ENCODE measurements around the gene GRIK2. TPM values are rescaled to one million over a fixed set of nuclear protein-coding genes. Genes with fewer than 3 reads are reported as not detected.

GRIK2 gene
- total and polyA plus RNA-seq, 2 of the 4 experiments (the other 2 are of a cell fraction) = 8.2 to 15.2 TPM

DNA sequence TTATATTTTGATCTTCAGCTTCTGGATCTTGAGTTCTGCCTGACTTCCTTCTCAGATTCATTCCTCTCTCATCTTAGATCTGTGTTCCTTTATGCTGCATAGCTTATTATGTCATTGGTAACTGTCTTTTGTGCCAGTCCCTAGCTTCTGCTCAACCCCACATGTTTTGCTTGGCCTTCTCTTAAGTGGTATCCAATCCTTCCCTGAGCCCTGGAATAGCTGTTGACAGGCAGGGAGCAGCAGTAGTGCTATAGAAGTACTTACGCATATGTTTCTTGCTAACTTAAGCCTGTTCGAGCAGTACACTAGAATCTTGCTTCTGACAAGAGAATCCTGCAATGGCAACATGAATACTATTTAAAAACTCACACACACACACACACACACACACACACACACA lies 13.6 kb upstream of the GRIK2 start:
- Histone ChIP-seq H4K91ac (ENCODE audit: insufficient read depth, low read depth, low read length) (no peak overlapping the region), H3K4me1 (ENCODE audit: control insufficient read depth, insufficient read depth, low read length) (no peaks in the 10 kb centered on the region), H3K23ac (ENCODE audit: low read depth, low read length) (no peak overlapping the region), H3K4me3 (ENCODE audit: insufficient read depth, low read depth, low read length) (no peak overlapping the region), H3K4me2 (ENCODE audit: low read depth, low read length) (no peak overlapping the region), H3K27ac (ENCODE audit: insufficient read depth, low read length) (no peak overlapping the region), H4K5ac (ENCODE audit: low read depth, low read length) (no peak overlapping the region), H3K79me1 (ENCODE audit: low read depth in 1 of 2, low read length in 2 of 2) (no peaks in the 10 kb centered on the region), H3K14ac (replicated peaks; ENCODE audit: low read depth, low read length) (no peak overlapping the region), H3K18ac (ENCODE audit: low read depth, low read length) (no peak overlapping the region), H4K20me1 (ENCODE audit: insufficient read depth, low read length) (no peaks in the 10 kb centered on the region), H4K8ac (ENCODE audit: low read depth in 2 of 2, low read length in 2 of 2) (no peak overlapping the region), H3K9me1 (ENCODE audit: insufficient read depth, low read length) (no peaks in the 10 kb centered on the region), H3K9ac (ENCODE audit: low read depth, low read length) (no peak overlapping the region), H3K56ac (ENCODE audit: extremely low read depth, insufficient read depth, low read length) (no peak overlapping the region), H3K9me3 (ENCODE audit: control insufficient read depth, insufficient read depth, low read length) (no peaks in the 10 kb centered on the region), H2AK5ac (ENCODE audit: low read depth, low read length) (no peak overlapping the region), H2BK20ac (ENCODE audit: low read depth, low read length) (no peak overlapping the region), H2AK9ac (replicated peaks; ENCODE audit: low read depth, low read length, poor library complexity) (no peak overlapping the region), H2AFZ (replicated peaks; ENCODE audit: low read length, poor library complexity) (no peak overlapping the region), H3K4ac (ENCODE audit: low read depth, low read length) (no peak overlapping the region), H3K36me3 (ENCODE audit: control insufficient read depth, insufficient read depth, low read length) (no peaks in the 10 kb centered on the region), H2BK15ac (ENCODE audit: low read depth, low read length) (no peak overlapping the region), H2BK120ac (ENCODE audit: low read depth, low read length) (no peak overlapping the region), H3K27me3 (ENCODE audit: control insufficient read depth, insufficient read depth, low read length) (no peaks in the 10 kb centered on the region), H2BK5ac (ENCODE audit: low read depth, low read length, poor library complexity, severe bottlenecking) (no peak overlapping the region)
- CTCF ChIA-PET = interaction anchor here (0.6 kb wide), 1 partner anchor 556 kb away, joined by 4 read pairs; no protein-coding TSS in a partner anchor
- WGBS, 2 experiments (ENCODE audit: extremely low coverage in 2 of 2, insufficient read length in 1 of 2) = no CpG with 5 or more reads among the region's 2 CpGs
- ATAC-seq (ENCODE audit: low read depth) (no peak), DNase-seq (no peak)
- in situ Hi-C loops (cut with MboI; ENCODE audit: low sequenced_read_pairs) = no loop called here
- intact Hi-C loops (cut with micrococcal nuclease) = loop anchor here (10.0 kb wide), 1 partner anchor 495 kb away; the partner anchor contains the start of gene ASCC3
- POLR2A ChIA-PET (ENCODE audit: unreplicated experiment) = no interaction called here
- no TSS peak for BruUV-seq (replicated peaks)
- TF ChIP-seq, protein P1, sequence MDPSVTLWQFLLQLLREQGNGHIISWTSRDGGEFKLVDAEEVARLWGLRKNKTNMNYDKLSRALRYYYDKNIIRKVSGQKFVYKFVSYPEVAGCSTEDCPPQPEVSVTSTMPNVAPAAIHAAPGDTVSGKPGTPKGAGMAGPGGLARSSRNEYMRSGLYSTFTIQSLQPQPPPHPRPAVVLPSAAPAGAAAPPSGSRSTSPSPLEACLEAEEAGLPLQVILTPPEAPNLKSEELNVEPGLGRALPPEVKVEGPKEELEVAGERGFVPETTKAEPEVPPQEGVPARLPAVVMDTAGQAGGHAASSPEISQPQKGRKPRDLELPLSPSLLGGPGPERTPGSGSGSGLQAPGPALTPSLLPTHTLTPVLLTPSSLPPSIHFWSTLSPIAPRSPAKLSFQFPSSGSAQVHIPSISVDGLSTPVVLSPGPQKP (IDR thresholded peaks at IDR 0.05; ENCODE audit: borderline replicate concordance, low read depth, low read length) = no peak
- TF ChIP-seq SMC3 (IDR thresholded peaks at IDR 0.05; ENCODE audit: low read depth, low read length) (no peak), POLR2A (IDR thresholded peaks at IDR 0.05; ENCODE audit: low read depth, low read length) (no peak)
- TF ChIP-seq, protein P2, sequence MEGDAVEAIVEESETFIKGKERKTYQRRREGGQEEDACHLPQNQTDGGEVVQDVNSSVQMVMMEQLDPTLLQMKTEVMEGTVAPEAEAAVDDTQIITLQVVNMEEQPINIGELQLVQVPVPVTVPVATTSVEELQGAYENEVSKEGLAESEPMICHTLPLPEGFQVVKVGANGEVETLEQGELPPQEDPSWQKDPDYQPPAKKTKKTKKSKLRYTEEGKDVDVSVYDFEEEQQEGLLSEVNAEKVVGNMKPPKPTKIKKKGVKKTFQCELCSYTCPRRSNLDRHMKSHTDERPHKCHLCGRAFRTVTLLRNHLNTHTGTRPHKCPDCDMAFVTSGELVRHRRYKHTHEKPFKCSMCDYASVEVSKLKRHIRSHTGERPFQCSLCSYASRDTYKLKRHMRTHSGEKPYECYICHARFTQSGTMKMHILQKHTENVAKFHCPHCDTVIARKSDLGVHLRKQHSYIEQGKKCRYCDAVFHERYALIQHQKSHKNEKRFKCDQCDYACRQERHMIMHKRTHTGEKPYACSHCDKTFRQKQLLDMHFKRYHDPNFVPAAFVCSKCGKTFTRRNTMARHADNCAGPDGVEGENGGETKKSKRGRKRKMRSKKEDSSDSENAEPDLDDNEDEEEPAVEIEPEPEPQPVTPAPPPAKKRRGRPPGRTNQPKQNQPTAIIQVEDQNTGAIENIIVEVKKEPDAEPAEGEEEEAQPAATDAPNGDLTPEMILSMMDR (conservative IDR thresholded peaks at IDR 0.05; ENCODE audit: low read depth, low read length) = no peak
- dilution Hi-C loops (cut with HindIII; ENCODE audit: low sequenced_read_pairs, unreplicated experiment) = no loop called here

All from IMR-90 (cell line).